Measurements from ENCODE around the gene GRID1.

- TF ChIP-seq CTCF (conservative IDR thresholded peaks at IDR 0.05; ENCODE audit: low read depth, low read length) (no peak), EZH2 (IDR thresholded peaks at IDR 0.05; ENCODE audit: low read length, unreplicated experiment) (no peak)
Measured at GRCh38 chr10:85578860-85579259, 787.7 kb downstream of the GRID1 start.

All from PC-3 (cell line).